Esophagus muscularis mucosa (tissue), 3 donors: Measurements from ENCODE around the gene EEA1.

Experiments
- EP300 ChIP-seq: sonication (generic); formaldehyde crosslinking; IDR thresholded peaks from one replicate; pipeline ENCODE4 v1.6.1; 2017; ENCODE audit warnings: antibody characterized with exemption
- TF ChIP-seq, protein P1 (sequence below), 3 experiments: fragments of 200-600 bp in 2 of 3; fragments of 450-650 bp in 1 of 3; sonication (generic) in 2 of 3; IDR thresholded peaks; one replicate each; pipeline ENCODE4 v1.5.1; 2017 to 2019; ENCODE audit warnings: antibody characterized with exemption in 3 of 3, mild to moderate bottlenecking in 2 of 3, moderate library complexity in 1 of 3

DNA sequence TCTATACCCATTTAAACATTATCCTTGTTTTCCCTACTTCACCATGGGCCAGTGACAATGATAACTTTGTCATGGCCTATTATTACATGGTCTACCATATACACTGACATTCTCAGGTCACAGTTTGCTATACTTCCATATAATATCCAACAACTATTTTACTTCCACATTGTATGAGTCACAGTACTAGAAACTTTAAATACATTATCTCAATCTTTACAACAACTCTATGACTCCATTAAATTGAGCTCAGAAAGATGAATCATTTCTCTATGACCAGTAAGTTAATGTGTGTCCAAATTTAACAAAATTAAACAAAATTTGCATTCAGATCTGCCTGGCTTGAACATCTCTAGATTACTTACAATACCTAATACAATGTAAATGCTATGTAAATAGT is 132.4 kb downstream of the EEA1 start:
- TF ChIP-seq, protein P1, sequence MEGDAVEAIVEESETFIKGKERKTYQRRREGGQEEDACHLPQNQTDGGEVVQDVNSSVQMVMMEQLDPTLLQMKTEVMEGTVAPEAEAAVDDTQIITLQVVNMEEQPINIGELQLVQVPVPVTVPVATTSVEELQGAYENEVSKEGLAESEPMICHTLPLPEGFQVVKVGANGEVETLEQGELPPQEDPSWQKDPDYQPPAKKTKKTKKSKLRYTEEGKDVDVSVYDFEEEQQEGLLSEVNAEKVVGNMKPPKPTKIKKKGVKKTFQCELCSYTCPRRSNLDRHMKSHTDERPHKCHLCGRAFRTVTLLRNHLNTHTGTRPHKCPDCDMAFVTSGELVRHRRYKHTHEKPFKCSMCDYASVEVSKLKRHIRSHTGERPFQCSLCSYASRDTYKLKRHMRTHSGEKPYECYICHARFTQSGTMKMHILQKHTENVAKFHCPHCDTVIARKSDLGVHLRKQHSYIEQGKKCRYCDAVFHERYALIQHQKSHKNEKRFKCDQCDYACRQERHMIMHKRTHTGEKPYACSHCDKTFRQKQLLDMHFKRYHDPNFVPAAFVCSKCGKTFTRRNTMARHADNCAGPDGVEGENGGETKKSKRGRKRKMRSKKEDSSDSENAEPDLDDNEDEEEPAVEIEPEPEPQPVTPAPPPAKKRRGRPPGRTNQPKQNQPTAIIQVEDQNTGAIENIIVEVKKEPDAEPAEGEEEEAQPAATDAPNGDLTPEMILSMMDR (IDR thresholded peaks at IDR 0.05): no peak
- no peak for TF ChIP-seq EP300
